Right ventricle myocardium superior (tissue), 1 donor: ENCODE data around the gene SPDYA. TPM values are rescaled to one million over a fixed set of nuclear protein-coding genes. Genes with fewer than 3 reads are reported as not detected.

Experiments
- ATAC-seq: fragments of 200-7000 bp; cut with Tn5 transposase; one replicate; pipeline ENCODE4 v1.9.1; 2020; ENCODE audit warnings: mild to moderate bottlenecking; ENCODE audit not compliant: poor library complexity
- DNase-seq: peaks from one replicate; pipeline ENCODE4 v3.0.0-alpha.2; 2020
- intact Hi-C: fragments of 100-400 bp; cut with DNase I; formaldehyde crosslinking; loops from one replicate; pipeline ENCODE4 v1.11.2; 2022
- total RNA-seq: library from RNA; stranded (reverse); fragmentation: NEBNext Ultra II Directional; extraction: Animal tissue kit (Norgen Biotek cat#: 25700); gene quantifications from one replicate; pipeline ENCODE4 v1.2.1, GENCODE V29; 2021
- donor health status: DM: no; HTN: yes; CAD: no; lungs with severe emphysema.

Gene SPDYA
- total RNA-seq, 1 donor from 2014 or later, result 0.24 TPM

DNA sequence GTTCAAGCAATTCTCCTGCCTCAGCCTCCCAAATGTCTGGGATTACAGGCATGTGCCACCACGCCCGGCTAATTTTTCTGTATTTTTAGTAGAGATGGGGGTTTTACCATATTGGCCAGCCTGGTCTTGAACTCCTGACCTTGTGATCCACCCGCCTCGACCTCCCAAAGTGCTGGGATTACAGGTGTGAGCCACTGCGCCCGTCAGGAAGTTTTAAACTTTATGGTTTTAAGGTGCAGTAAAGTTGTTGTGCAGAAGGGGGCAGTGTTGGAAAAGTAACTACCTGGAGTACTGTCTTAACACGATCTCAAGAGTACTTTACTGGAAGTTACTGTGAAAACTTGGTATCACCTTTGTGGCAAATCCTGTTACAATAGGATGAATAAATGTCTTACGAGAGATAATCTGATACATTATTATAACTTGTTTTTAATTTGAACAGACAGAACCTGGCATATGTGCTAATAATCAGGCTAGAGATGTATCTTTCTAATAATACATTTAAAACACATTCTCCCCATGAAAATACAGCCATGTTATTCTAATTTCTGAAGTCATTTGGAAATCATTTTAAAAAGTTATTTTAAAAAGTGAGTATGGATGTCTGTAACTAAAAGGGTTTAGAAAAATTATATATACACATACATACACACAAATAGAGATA, 10.8 kb downstream of the SPDYA start:
- ATAC-seq (peak; percentile 71), DNase-seq (no peak)
- intact Hi-C loops, result no loop called here

DNA sequence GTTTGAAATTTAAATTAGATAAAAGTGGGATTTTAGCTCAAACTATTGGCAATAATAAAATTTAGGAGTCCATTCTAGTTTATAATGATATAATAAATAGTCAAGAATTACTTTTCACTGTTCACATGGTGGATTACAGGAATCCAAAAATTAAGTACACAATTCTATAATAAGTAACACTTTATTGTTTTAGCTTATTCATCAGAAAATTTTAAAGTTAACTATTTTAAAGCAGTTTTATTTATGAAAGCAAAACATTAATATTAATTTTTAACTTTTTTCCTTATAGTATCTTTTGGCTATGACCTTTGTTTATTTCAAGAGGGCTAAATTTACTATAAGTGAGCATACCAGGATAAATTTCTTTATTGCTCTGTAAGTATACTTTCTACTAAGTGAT, 11.4 kb downstream of the SPDYA start:
- ATAC-seq (no peak), DNase-seq (no peak)
- intact Hi-C loops, result no loop called here

DNA sequence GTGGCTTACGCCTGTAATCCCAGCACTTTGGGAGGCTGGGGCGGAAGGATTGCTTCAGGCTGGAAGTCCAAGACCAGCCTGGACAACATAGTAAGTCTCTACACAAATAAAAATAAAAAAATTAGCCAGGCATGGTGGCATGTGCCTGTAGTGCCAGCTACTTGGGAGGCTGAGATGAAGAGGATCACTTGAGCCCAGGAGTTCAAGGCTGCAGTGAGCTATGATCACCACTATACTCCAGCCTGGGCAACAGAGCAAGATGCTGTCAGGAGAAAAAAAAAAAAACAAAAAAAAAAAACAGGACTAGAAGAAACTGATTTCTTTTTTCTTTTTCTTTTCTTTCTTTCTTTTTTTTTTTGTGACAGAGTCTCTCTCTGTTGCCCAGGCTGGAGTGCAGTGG, 13.6 kb downstream of the SPDYA start:
- intact Hi-C loops, result no loop called here
- DNase-seq (no peak), ATAC-seq (no peak)

DNA sequence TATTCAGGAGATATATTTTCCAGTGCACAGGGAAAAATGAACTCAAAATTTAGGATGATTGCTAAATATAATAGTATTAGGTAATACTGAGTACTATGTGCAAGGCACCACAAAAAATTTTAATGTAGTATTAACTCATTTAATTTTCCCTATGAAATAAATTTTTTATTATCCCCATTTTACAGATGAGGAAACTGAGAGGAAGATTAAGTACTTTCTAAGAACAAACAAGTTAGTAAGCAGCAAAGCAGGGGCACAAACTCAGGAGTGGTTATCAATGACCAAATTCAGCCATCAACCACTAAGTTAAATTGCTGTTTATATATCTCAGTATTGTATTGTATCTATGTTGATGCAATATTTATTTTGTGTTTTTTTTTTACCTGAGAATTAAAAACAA, 14.2 kb downstream of the SPDYA start:
- intact Hi-C loops, result no loop called here
- DNase-seq, result no peak
- no peak for ATAC-seq

DNA sequence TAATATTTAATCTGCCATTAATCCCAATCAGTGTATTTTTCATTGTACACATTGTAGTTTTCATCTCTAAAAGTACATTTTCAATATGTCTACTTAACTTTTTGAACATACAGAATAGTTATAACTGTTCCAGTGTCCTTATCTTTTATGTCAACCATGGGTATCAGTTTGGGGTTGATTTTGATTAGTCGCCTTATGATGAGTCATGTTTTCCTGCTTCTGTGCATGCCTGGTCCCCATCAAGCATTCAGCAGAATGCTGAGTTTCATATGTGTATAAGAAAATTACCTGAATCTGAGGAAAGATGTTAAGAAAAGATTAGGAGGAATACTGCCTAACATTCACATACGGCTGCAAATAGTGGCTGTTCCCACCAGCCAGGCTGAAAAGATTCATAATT, 17.7 kb downstream of the SPDYA start:
- ATAC-seq, result no peak
- intact Hi-C loops, result no loop called here
- no peak for DNase-seq

DNA sequence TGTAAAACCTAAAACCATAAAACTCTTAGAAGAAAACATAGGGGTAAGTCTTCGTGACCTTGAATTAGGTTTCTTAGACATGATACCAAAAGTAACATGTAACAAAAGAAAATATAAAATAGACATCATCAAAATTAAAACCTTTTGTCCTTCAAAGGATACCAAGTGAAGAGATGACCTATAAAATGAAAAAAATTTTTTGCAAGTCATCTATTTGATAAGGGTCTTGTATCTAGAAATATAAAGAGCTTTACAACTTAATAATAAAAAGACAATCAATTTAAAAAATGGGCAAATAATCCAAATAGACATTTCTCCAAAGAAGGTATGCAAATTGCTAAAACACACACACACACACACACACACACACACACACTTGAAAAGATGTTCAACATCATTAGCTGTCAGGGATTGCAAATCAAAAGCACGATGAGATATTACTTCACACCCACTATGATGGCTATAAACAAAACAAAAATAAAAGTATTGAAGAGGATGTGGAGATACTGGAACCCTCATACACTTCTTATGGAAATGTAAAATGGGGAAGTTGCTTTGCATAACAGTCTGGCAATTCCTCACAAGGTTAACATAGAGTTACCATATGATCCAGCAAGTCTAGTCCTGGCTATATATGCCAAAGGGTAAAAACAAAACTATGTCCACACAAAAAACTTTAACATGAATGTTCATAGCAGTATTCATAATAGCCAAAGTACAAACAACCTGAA, 23.3 kb downstream of the SPDYA start:
- ATAC-seq, result no peak

DNA sequence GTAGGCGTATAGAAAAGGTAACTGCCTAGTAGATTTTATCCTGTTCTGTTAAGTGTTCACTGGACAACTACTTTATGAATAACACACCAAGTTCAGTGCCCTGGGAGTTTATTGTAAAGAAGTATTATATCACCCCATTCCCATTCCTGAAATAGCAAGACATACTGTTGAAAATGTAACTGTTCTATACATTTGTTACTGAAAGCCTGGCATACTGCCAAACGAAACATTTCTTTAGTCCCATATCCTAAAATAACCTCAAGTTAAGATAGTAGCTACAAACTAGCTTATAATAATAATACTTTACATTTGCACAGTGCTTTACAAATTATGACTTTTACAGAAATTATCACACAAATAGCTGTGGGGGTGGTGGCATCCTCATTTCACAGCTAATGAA, 25.1 kb downstream of the SPDYA start:
- intact Hi-C loops, result no loop called here
- ATAC-seq (no peak), DNase-seq (no peak)

More for the DNA sequence above, 23.3 kb downstream of the SPDYA start:
- intact Hi-C loops, result no loop called here
- no peak for DNase-seq

DNA sequence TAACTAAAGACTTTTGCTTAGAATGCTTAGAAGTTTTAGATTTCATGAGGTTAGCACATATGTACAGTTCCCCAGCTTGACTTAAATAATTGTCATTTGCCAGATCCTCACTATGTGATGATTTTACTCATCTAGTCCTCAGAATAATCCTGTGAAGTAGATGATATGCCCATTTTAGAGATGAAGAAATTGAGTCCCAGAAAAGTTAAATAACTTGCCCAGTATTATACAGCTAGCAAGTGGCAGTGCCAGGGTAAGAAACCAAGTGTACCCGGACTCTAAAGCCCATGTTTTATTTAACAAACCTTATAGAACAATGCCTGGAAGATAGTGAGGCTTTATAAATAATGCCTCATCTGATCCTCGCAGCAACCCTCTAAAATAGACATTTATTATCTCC, 28.3 kb downstream of the SPDYA start:
- DNase-seq, result no peak
- intact Hi-C loops, result no loop called here
- no peak for ATAC-seq

DNA sequence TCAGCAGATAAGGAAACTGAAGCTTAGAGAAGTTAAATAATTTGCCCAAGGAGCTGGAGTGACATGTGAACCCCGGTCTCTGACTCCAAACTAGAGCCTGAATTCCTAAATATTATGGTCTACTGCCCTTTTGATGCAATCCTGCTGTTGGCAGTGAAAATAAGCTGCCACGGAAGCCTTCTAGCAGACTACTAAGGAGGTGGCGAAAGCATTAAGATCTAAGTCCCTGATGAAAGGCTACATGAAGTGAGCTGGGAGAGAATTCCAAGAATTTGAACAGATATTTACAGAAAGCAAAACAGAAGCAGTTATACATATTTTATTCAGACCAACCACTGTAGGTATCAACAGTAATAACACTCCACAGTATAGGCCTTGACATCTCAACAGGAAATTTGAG, 31.4 kb downstream of the SPDYA start:
- no peak for DNase-seq
- no peak for ATAC-seq
- intact Hi-C loops, result no loop called here

DNA sequence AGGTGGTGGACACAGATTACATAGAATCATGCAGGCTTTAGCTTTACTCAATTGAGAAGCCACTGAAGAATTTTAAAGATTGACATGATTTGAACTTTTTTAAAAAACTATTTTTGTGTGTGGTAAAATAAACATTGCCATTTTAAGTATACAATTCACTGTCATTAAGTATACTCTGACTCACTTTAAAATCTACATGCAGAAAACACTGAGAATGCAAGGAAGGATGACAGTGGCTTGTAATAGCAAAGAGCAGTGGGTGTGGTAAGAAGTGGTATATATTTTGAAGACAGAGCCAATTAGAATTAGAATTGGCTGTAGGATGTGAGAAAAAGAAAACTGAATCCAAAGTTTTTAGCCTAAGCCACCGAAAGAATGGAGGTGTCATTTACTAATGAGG, 44.6 kb downstream of the SPDYA start:
- DNase-seq, result no peak

DNA sequence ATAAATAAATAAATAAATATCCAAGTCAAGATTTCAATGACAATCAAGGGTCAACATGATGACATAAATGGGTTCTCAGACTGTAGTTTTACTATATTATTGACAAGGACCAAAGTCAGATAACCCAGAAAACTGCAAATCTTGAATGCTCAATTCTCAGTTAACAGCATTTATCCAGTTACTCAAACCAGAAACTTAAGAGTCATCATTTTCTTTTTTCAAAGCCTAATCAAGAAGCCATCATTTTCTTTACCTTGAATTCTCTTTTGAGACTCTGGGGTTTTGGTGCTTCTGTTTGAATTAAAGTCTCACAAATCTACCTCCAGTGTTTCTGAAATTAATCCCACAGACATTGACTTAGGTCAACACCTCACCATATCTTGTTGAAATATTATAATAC, 45.3 kb downstream of the SPDYA start:
- no peak for DNase-seq
- ATAC-seq, result no peak
- intact Hi-C loops, result no loop called here

More for the DNA sequence above, 44.6 kb downstream of the SPDYA start:
- intact Hi-C loops, result no loop called here
- ATAC-seq, result no peak

DNA sequence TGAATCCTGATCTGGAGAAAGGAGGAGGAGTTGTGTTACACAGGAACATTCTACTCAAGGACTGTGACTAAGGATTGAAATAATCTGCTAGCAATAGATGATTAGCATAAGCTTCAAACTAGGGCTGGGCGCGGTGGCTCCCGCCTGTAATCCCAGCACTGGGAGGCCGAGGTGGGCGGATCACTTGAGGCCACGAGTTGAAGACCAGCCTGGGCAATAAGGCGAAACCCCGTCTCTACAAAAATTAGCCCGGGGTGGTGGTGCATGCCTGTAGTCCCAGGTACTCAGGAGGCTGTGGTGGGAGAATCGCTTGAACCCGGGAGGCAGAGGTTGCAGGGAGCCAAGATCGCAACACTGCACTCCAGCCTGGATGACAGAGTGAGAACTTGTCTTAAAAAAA, 58.0 kb downstream of the SPDYA start:
- DNase-seq (no peak), ATAC-seq (no peak)
- intact Hi-C loops, result no loop called here

DNA sequence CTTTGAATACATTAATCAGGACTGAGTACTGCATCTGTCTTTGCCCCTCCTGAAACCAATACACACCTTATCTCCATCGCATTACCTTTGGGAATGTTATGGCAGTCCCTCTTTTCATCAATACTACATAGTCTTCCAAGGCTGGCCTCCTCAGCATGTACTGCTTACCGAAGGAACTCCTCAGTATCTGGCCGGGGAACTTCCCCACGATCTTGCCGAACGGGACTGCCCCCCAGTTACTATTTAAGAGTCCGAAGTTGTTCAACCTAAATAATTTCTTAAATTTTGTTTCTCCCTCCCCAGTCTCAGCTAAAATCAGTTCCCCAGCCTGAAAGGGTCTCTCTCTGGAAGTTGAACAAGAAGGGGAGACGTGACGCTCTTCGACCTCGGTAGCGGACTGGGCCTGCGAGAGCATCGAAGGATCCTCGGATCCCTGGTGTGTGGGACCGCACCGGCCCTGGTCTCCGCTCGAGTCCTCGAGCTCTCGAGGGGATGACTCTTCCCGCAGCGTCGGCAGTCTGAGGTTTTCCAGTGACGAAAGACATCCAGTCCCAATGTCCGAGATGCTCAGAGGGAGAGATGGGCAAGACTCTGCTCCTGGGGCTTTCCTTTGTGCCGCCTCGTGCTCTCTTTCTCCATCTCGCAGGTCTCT, 59.0 kb downstream of the SPDYA start:
- peak; percentile 51 for DNase-seq
- intact Hi-C loops, result no loop called here

DNA sequence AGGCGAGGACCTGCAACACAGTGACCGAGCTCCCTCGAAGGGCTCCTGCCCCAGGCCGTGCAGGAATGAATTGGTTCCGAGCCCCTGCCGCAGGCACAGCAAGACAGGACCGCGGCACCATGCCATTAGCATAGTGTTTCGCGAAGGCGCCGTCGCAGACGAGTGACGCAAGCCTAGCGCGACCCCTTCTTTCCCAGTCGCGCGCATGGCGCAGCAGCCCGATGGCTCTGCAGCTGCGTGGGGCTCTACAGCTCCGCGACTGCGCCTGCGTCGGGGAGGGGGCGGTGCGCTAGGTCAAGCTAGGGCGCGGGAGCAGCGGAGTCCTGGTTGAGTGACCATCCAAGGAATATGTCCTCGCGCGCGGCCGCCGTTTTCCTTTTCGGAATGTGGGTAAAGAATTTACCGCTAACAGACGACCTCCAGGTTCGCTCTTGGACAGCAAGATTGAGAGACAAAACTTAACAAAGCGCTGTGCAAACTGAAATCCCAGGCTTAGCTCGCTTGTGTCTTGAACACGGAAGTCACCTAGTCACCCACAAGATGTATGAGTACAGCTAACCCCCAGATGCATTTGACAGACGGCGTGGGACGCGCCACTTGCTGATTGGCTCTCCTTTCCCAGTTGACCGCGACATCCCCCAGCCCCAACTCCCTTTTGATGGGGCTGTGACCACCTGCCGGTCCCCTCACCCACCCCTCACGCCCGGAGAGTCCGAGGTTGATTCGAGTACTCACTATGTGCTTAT, 59.7 kb downstream of the SPDYA start, which contains the start of gene TRMT61B:
TRMT61B (minus strand) TSS at position 164 of the 746 bp plus-strand sequence; CDS start at position 132, 32 bp downstream.
- ATAC-seq, result peak; percentile 100
- intact Hi-C loops, result no loop called here
- peak; percentile 99 for DNase-seq

More for the DNA sequence above, 59.0 kb downstream of the SPDYA start:
- no peak for ATAC-seq

DNA sequence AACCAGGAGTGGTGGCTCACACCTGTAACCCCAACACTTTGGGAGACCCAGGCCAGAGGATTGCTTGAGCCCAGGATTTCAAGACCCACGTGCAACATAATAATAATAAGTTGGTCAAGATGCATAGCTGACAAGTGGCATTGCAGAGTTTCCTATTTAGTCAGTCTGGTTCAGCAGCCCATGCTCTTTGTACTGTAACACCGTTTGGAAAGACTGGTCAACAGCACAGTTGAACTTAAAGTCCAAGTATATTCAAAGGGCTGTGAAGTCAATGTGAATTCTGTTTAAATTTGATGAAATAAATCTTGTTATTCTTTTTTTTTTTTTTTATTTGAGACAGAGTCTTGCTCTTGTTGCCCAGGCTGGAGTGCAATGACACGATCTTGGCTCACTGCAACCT, 61.0 kb downstream of the SPDYA start:
- ATAC-seq (no peak), DNase-seq (no peak)
- intact Hi-C loops, result no loop called here

DNA sequence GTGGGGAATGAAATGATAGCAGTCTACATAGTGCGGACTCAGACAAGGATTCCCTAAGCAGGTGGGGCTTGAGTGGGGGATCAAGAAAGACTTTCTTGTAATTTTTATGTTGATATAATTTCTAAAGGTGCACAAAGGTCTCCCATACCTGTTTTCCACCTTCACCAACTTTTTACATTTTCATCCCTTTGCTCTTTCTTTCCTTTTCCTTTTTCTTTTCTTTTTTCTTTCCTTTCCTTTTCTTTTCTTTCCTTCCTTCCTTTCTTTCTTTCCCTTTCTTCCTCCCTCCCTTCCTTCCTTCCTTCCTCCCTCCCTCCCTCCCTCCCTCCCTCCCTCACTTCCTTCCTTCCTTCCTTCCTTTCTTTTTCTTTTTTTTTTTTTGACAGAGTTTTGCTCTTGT, 69.6 kb downstream of the SPDYA start:
- DNase-seq (no peak), ATAC-seq (no peak)
- intact Hi-C loops, result no loop called here

DNA sequence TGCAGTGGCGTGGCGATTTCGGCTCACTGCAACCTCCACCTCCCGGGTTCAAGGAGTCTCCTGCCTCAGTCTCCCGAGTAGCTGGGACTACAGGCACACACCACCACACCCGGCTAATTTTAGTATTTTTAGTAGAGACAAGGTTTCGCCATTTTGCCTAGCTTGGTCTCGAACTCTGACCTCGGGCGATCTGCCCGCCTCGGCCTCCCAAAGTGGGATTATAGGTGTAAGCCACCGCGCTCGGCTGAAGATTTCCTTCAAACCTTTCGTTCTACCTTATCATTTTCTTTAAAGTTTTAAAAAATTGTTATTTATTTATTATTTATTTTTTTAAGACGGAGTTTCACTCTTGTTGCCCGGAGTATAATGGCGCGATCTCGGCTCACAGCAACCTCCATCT, 82.9 kb downstream of the SPDYA start:
- DNase-seq, result peak; percentile 42
- ATAC-seq, result no peak
- intact Hi-C loops, result no loop called here

DNA sequence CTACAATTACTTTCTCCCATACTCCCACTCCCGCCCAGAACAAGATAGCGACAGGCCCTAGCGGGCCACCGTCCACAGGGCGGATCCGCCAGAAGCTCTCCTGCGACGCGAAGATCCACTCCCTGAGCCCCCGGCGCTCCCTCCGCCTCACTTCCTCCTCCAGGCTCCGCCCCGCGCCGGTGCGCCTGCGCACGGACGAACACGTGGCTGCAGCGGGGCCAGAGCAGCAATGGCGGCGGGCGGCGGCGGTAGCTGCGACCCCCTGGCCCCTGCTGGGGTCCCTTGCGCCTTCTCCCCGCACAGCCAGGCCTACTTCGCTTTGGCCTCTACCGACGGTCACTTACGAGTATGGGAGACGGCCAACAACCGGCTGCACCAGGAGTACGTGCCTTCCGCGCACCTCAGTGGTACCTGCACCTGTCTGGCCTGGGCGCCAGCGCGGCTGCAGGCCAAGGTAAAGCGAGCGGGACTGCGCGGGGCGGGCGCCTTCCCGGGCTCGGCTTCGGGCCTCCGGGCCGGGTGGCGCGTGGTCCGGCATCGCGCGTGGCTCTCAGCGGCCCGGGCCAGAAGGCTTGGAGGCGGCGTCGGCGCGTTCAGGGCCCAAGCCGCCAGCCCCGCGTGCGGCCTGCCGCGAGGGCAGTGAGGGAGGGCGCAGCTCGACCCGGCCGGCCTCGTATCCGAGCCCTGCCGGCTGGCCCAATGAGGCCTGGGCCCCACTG, 84.0 kb downstream of the SPDYA start, which contains the start of gene WDR43:
WDR43 (plus strand) TSS at position 198 of the 719 bp plus-strand sequence; CDS start at position 230, 32 bp downstream.
- intact Hi-C loops, result no loop called here
- peak; percentile 99 for ATAC-seq
- peak; percentile 99 for DNase-seq
